Measurements from ENCODE around the gene TRIP13. TPM values are rescaled to one million over a fixed set of nuclear protein-coding genes. Genes with fewer than 3 reads are reported as not detected.

The TRIP13 gene
- total RNA-seq, 1 donor from 2014 or later, result 11.9 TPM

- peaks cover 35% of the 10 kb centered on the region for H3K27me3 Mint-ChIP-seq
- peaks cover 8% of the 10 kb centered on the region for H3K4me1 Mint-ChIP-seq (ENCODE audit: low read depth)
- H3K27ac Mint-ChIP-seq, result no peak overlapping the region
- H3K9me3 Mint-ChIP-seq (ENCODE audit: low read depth), result peaks cover 8% of the 10 kb centered on the region
- TF ChIP-seq CTCF (IDR thresholded peaks at IDR 0.05; ENCODE audit: unreplicated experiment), result no peak
- DNase-seq (ENCODE audit: low spot score, unreplicated experiment), result peak; percentile 5
- H3K4me3 Mint-ChIP-seq (ENCODE audit: low read depth), result no peak overlapping the region
- peaks cover 1% of the 10 kb centered on the region for H3K36me3 Mint-ChIP-seq (ENCODE audit: insufficient read depth)
These were observed 57.3 kb downstream of the TRIP13 start for GRCh38 chr5:949815-950560.

GRCh38 chr5:951940-952596 is 59.4 kb downstream of the TRIP13 start:
- Mint-ChIP-seq H3K9me3 (ENCODE audit: low read depth) (peaks cover 8% of the 10 kb centered on the region), H3K27ac (no peak overlapping the region), H3K4me3 (ENCODE audit: low read depth) (no peak overlapping the region), H3K27me3 (peaks cover 27% of the 10 kb centered on the region), H3K4me1 (ENCODE audit: low read depth) (peaks cover 9% of the 10 kb centered on the region), H3K36me3 (ENCODE audit: insufficient read depth) (peaks cover 1% of the 10 kb centered on the region)
- no peak for DNase-seq (ENCODE audit: low spot score, unreplicated experiment)
- TF ChIP-seq CTCF (IDR thresholded peaks at IDR 0.05; ENCODE audit: unreplicated experiment), result no peak

- peaks cover 9% of the 10 kb centered on the region for H3K4me1 Mint-ChIP-seq (ENCODE audit: low read depth)
- H3K27ac Mint-ChIP-seq, result no peak overlapping the region
- DNase-seq (ENCODE audit: low spot score, unreplicated experiment), result no peak
- H3K9me3 Mint-ChIP-seq (ENCODE audit: low read depth), result peaks cover 8% of the 10 kb centered on the region
- no peak overlapping the region for H3K4me3 Mint-ChIP-seq (ENCODE audit: low read depth)
- H3K36me3 Mint-ChIP-seq (ENCODE audit: insufficient read depth), result peaks cover 1% of the 10 kb centered on the region
- no peak for TF ChIP-seq CTCF (IDR thresholded peaks at IDR 0.05; ENCODE audit: unreplicated experiment)
- H3K27me3 Mint-ChIP-seq, result peaks cover 22% of the 10 kb centered on the region
These were observed 60.0 kb downstream of the TRIP13 start for GRCh38 chr5:952597-953271.

GRCh38 chr5:953535-954449 is 61.1 kb downstream of the TRIP13 start:
- H3K4me3 Mint-ChIP-seq (ENCODE audit: low read depth), result no peak overlapping the region
- TF ChIP-seq CTCF (IDR thresholded peaks at IDR 0.05; ENCODE audit: unreplicated experiment), result no peak
- no peak for DNase-seq (ENCODE audit: low spot score, unreplicated experiment)
- peaks cover 9% of the 10 kb centered on the region for H3K4me1 Mint-ChIP-seq (ENCODE audit: low read depth)
- H3K27ac Mint-ChIP-seq, result peak overlapping the region; percentile 43
- H3K9me3 Mint-ChIP-seq (ENCODE audit: low read depth), result peaks cover 8% of the 10 kb centered on the region
- peaks cover 22% of the 10 kb centered on the region for H3K27me3 Mint-ChIP-seq
- H3K36me3 Mint-ChIP-seq (ENCODE audit: insufficient read depth), result peaks cover 1% of the 10 kb centered on the region

Measured in progenitor cell of endocrine pancreas (in vitro differentiated cells).